CD4-positive, alpha-beta T cell treated with Interleukin-6 at 100 ng/mL for 8 hours (primary cell): ENCODE measurements around the gene EPS8L1.
"Not testable (repeated sequence)": the region's sequence is repeated elsewhere in the genome, so short reads cannot be mapped to it uniquely, and the experiment has no call there.

Experiments used
- DNase-seq: peaks from one replicate; pipeline ENCODE4 v3.0.0-alpha.2; 2020; ENCODE audit warnings: mixed read lengths, low spot score

EPS8L1 gene

GRCh38 chr19:55075371-55075998 lies at the start of gene EPS8L1:
TSS of gene EPS8L1 (plus strand) at chr19:55075869. CDS start at chr19:55076445, 576 bp downstream.
- DNase-seq, result no peak

- not testable (repeated sequence) for DNase-seq
These were observed 48.6 kb upstream of the EPS8L1 start for GRCh38 chr19:55027140-55027471.

GRCh38 chr19:55027472-55028337 lies 48.0 kb upstream of the EPS8L1 start:
- DNase-seq, result no peak

GRCh38 chr19:55028757-55029156 lies 46.9 kb upstream of the EPS8L1 start:
- DNase-seq, result no peak

GRCh38 chr19:55031178-55031577 lies 44.5 kb upstream of the EPS8L1 start:
- DNase-seq, result no peak

- no peak for DNase-seq
These were observed 43.4 kb upstream of the EPS8L1 start for GRCh38 chr19:55032170-55032800.

GRCh38 chr19:55032976-55033643 lies 42.6 kb upstream of the EPS8L1 start:
- not testable (repeated sequence) for DNase-seq

- no peak for DNase-seq
These were observed 40.9 kb upstream of the EPS8L1 start for GRCh38 chr19:55034751-55035150.

GRCh38 chr19:55036058-55036457 lies 39.6 kb upstream of the EPS8L1 start:
- no peak for DNase-seq

- DNase-seq, result not testable (repeated sequence)
These were observed 38.1 kb upstream of the EPS8L1 start for GRCh38 chr19:55037603-55038002.

- DNase-seq, result not testable (repeated sequence)
These were observed 35.0 kb upstream of the EPS8L1 start for GRCh38 chr19:55040654-55041053.

- no peak for DNase-seq
These were observed 34.4 kb upstream of the EPS8L1 start for GRCh38 chr19:55041244-55041626.

- DNase-seq, result no peak
These were observed 33.9 kb upstream of the EPS8L1 start for GRCh38 chr19:55041627-55042343.

- no peak for DNase-seq
These were observed 33.4 kb upstream of the EPS8L1 start for GRCh38 chr19:55042344-55042678.

- no peak for DNase-seq
These were observed 33.0 kb upstream of the EPS8L1 start for GRCh38 chr19:55042688-55043087.

GRCh38 chr19:55044286-55044685 lies 31.4 kb upstream of the EPS8L1 start:
- DNase-seq, result no peak

GRCh38 chr19:55044771-55045716 lies 30.6 kb upstream of the EPS8L1 start:
- no peak for DNase-seq

GRCh38 chr19:55046975-55047622 lies 28.6 kb upstream of the EPS8L1 start:
- no peak for DNase-seq

GRCh38 chr19:55047951-55048350 lies 27.7 kb upstream of the EPS8L1 start:
- no peak for DNase-seq

GRCh38 chr19:55048446-55048845 lies 27.2 kb upstream of the EPS8L1 start:
- no peak for DNase-seq
